ENCODE data around the gene EVA1C.

- TF ChIP-seq CTCF (IDR thresholded peaks at IDR 0.05): no peak
- TF ChIP-seq EP300 (IDR thresholded peaks at IDR 0.05): no peak
- TF ChIP-seq POLR2A (IDR thresholded peaks at IDR 0.05): no peak
These were observed 6.1 kb upstream of the EVA1C start for GRCh38 chr21:32406405-32406804.

All from ovary (tissue), 3 donors.